ENCODE measurements around the gene SLC12A8.

Gene SLC12A8

GRCh38 chr3:125151916-125152315, 60.6 kb downstream of the SLC12A8 start:
- DNase-seq: peak; percentile 63

GRCh38 chr3:125151442-125151817, 61.1 kb downstream of the SLC12A8 start:
- no peak for DNase-seq

GRCh38 chr3:125150525-125151441, 61.8 kb downstream of the SLC12A8 start:
- DNase-seq: no peak

- DNase-seq: no peak
Observed at GRCh38 chr3:125149462-125149861, 63.1 kb downstream of the SLC12A8 start.

GRCh38 chr3:125148836-125149235, 63.7 kb downstream of the SLC12A8 start:
- peak; percentile 65 for DNase-seq

- no peak for DNase-seq
Observed at GRCh38 chr3:125148016-125148812, 64.3 kb downstream of the SLC12A8 start.

GRCh38 chr3:125147491-125147820, 65.1 kb downstream of the SLC12A8 start:
- no peak for DNase-seq

- DNase-seq: no peak
Observed at GRCh38 chr3:125146626-125147490, 65.7 kb downstream of the SLC12A8 start.

GRCh38 chr3:125145751-125146475, 66.6 kb downstream of the SLC12A8 start:
- DNase-seq: no peak

- DNase-seq: no peak
Observed at GRCh38 chr3:125144653-125145314, 67.8 kb downstream of the SLC12A8 start.

GRCh38 chr3:125143982-125144652, 68.4 kb downstream of the SLC12A8 start:
- peak; percentile 59 for DNase-seq

GRCh38 chr3:125143538-125143937, 69.0 kb downstream of the SLC12A8 start:
- DNase-seq: no peak

GRCh38 chr3:125142940-125143339, 69.6 kb downstream of the SLC12A8 start:
- no peak for DNase-seq

GRCh38 chr3:125142420-125142778, 70.1 kb downstream of the SLC12A8 start:
- no peak for DNase-seq

- no peak for DNase-seq
Observed at GRCh38 chr3:125141596-125142419, 70.7 kb downstream of the SLC12A8 start.

- DNase-seq: no peak
Observed at GRCh38 chr3:125140818-125141595, 71.5 kb downstream of the SLC12A8 start.

- DNase-seq: peak; percentile 56
Observed at GRCh38 chr3:125140011-125140817, 72.3 kb downstream of the SLC12A8 start.

- DNase-seq: no peak
Observed at GRCh38 chr3:125139386-125139785, 73.2 kb downstream of the SLC12A8 start.
